Activated T-cell treated with anti-CD3 and anti-CD28 coated beads, Interleukin-2, amount 50 U/mL, for 1 hour (primary cell): ENCODE measurements around the gene UROC1.

ENCODE experiments used
- DNase-seq: peaks from one replicate; pipeline ENCODE4 v3.0.0-alpha.2; 2020

UROC1 gene

DNA sequence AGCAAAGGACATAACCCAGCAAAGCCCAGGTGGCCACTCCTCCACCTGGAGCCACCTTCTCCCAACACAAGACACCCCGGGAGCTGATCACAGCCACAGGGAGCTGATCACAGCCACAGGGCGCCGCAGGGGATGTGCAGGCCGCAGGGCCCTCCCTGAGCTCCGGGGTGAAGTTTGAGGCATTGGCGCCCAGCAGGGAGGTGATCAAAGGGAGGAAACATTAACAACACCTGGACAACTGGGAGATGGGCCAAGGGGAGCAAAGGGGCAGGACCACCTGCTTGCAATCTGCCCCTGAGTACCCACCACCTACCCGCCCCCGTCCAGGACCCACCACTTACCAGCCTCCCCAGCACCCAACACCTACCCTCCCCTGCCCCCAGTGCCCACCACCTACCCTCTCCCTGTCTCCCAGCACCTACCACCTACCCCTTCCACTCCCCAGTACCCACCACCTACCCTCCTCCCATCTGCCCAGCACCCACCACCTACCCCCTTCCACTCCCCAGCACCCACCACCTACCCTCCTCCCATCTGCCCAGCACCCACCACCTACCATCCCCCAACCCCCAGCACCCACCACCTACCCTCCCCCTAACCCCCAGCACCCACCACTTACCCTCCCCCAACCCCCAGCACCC is 2.4 kb downstream of the UROC1 start:
- no peak for DNase-seq

DNA sequence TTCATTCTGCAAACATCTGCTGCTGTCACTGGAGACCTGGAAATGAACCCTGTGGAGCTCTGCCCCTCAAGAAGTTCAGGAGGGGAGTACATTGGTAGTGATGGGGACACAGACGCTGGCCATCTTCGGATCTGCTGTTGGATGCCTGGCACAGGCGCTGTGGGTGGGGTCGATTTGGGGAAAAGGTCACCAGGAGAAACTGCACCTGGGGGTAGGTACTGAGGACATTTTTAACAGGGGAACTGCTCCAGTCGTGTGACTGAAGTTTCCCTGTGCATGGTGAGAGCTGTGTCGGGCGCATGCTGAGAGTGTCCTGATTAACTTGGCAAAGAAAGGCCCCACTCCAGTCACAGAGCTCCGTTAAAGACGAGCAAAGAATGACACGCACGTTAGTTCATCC is 3.4 kb downstream of the UROC1 start:
- no peak for DNase-seq

DNA sequence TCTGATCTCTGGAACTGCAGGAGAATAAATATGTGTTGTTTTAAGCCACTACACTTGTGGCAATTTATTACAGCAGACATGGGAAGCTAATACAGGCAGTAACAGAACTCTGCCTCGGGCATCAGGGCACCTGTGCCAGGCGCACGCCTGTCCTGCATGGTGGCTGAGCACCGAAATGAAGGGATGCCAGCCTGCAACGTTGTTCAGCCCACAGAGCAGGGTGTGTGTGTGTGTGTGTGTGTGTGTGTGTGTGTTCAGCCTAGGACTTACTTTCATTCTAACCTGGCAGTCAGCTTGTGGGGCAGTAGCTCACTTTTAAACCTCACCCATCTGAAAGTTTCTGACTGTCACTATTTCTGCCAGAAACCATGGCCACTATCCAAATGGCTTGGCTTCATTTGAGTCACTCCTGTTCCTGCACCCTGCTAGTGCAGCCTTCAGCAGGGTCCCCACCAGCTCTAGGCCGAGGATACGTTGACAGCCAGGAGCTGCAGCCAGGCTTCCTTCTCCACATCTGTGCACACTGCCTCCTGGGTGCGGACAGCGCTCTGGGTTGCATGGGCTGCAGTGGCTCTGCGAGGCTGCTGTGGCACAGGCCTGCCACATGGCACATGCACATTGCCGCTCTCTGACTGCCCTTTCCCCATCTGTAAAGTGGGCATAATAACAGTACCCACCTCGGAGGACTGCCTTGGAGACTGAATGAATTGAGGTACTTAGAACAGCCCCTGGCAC is 4.5 kb downstream of the UROC1 start:
- DNase-seq = no peak

DNA sequence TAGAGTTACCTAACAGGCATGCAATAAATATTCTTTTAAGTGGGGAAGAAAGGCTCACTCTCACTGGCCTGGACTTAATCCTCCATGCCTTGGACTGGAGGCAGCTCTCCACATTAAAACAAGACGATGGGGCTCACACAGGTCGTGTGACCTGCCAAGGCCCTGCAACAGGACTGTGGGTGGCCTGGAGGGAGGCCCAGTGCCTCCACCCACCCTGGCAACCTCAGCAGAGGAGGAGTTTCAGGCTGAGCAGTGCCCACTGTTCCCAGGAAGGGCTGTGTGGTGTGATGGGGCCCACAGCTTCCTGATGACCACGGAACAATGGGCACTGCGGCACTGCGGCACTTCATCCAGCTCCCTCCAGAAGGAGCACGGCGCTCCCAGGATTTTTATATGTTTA is 5.5 kb downstream of the UROC1 start:
- DNase-seq = no peak

DNA sequence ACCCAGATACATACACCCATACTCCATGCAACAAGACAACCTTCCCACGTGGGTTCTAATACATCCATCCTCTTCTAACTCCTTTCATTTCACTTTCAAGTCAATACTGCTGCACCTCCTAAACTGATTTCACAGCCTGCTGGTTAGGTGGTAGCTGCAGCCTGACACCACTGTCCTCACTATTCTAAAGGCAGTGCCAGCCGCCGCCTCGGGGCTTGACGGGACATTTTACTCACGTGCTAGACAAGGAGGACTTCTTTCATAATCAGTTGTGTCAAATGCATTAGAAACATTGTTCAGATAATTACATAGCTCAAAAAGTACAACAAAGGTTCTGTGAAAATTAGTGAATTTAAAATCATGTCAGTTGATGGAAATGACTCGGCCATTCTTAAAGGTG is 6.3 kb downstream of the UROC1 start:
- DNase-seq = no peak

DNA sequence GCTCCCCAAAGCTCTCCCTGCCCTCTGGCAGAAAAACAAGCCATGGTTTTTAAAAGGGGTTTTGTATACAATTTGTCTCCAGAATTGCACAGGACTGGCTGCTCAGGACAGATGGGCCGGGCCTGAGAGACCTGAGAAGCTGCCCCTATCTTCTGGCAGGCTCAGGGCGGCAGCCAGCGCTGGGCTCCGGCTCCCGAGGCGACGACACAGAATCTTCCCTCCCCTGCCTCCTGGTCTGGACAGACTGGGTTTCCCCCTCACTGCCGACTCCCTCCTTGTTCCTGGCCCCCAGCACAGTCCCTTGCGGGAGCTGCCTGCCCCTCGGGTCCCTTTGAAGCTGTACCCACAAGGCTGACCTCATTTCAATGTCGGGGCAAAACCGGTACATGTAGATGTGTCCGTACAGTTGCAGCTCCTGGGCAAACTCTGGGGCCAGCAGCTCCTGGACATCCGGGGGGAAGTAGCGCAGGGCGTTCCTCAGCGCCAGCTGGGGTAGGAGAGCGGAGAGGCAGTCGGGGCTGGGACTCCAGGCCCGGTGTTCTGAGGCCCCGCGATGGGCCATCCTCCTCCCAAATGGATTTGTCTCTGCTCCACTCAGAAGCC is 7.2 kb downstream of the UROC1 start:
- DNase-seq = no peak

DNA sequence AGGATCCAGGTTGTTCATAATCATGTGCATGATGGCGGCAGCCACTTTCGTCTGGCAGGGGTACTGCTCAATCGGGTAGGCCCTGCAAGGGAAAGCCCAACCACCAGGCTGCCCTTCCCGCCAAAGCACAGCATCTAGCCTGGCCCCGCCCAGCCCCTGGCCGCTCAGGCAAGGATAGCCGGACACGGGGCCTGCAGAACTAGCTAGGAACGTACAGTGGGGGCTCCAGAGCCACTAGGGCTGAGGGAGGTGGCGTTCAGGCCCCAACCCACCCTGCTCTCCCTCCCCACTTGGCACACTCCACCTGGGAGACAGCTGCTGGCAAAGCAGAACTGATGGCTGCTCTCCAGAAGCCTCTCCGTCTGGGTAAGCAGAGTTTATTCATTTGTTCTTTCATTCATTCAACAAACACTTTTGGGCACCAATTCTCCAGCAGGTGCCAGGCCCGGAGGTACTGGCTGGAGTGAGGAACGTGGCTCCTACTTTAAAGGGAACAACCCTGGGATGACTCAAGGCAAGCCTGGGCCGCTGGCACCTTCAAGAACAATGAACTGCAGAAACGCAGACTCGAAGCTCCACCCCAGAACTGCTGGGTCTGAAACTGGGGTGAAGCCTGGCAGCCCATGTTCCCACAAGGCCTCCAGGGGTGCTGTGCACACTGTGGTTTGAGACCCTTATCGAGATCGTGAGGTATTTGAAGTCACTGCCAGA is 7.8 kb downstream of the UROC1 start:
- no peak for DNase-seq

DNA sequence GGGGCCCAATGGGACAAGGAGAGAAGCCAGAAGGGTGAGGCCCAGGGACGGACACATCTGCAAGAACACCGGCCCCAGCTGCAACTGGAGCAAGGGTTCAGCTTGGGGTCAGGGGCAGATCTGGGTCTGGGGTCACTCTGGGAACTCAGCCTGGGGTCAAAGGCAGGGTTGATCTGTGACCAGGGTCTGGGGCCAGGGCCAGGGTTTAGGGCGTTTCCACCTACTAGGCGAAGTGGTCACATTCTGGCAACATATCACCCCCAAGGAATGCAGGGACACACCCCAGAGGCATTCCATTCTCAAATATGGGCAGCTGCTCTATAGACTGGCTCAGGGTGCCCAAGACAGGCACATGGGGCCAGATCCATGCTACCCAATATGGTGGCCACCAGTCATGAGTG is 9.0 kb downstream of the UROC1 start:
- DNase-seq = no peak

DNA sequence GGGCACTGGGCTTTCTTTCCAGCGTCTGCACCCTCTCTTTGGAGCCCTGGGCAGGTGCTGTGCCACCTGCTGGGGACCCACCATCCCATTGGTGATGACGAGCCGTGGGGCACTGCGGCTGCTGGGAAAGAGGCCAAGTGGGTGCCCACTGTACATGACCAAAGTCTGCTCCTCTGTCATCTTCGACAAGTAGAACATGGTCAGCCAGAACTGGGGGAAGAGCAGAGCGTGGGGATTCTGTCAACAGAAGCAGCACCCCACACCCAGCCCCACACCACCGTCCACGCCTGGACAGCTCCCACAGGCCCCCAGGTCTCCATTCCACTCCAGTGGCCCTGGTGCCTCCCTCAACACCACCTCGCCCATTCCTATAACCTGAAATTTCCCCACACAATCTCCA is 9.7 kb downstream of the UROC1 start:
- DNase-seq = no peak

DNA sequence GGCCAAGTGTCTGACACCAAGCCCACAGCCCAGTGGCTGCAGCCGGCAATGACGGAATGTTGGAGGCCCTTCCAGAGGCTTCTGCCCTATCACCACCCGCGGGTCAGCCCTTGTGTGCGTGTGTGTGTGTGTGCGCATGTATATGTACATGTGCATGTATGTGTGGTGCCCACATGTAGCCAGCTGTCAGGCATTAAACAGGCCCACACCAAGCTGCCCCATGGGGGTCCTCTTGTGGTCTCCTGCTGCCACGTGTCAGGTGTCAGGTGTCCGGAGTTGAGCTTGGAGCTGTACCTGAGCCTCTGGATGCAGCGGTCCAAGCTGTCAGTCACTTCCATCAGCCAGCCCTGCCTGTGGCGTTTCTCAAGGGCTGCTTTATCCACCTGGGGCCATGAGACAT is 13.9 kb downstream of the UROC1 start:
- no peak for DNase-seq

DNA sequence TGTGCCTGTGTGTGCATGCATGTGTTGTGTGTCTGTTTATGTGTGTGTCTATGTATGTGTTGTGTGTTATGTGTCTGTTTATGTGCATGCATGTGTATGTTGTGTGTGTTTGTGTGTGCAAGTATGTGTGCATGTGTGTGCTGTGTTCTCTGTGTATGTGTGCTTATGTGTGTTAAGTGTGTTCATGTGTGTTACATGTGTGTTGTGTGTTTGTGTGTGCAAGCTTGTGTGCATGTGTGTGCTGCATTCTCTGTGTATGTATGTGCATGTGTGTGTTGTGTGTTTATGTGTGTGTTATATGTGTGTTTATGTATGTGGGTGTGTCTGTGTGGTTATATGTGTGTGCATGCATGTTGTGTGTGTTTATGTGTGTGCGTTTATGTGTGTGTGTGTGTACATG is 14.9 kb downstream of the UROC1 start:
- DNase-seq = no peak

DNA sequence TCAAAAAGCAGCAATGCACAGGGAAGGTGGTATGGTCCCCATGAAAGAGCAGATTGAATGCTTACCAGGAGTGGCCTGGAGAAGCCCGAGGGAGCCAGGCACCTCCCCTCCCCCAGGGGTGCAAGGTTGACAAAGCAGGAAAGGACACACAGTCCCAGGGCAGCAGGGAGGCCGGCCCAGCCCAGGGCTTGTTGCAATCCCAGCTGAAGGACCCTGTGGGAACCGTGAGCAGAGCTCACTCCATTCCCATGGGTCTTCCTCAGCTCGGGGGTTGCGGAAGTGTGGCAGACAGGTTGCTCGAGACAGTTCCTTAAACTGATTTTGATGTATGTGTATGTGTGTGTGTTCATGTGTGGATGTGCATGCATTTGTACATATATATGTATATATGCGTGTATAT is 15.8 kb downstream of the UROC1 start:
- DNase-seq = no peak

DNA sequence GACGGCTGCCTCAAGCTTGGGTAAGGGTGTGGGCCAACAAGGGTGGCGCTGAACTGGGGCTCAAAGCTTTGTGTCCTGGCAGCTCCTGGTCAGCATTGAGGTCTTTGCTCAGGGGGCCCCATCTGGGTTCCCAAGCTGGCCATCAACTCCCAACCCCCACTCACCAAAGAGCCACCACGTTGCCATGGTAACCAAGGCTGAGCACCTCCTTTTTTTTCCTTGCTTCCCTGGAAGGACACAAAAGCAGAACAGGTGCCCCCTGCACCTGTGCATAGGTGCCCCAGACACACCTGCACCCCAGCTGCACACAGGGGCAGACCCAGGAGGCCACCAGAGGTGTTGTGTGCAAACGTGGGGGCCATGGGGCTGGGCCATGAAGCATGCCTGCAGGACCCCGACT is 16.5 kb downstream of the UROC1 start:
- no peak for DNase-seq

DNA sequence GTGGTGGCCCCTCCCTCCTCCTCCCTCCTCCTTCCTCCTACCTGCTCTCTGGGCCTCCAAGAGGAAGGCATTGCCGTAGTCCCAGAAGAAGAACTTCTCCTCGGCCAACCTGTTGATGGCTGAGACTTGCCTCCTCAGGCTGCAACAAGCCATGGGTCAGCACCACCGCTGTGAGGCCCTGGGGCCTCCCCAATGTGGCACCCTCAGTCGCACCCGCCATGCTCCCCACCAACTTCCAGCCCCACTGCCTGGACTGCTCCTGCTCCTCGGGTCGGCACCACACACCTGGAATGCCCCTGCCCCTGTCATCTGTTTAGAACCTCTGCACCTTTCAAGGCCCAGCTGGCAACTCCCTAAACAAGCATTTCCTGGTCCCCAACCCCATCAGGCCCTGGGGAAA is 17.6 kb downstream of the UROC1 start:
- DNase-seq = no peak

DNA sequence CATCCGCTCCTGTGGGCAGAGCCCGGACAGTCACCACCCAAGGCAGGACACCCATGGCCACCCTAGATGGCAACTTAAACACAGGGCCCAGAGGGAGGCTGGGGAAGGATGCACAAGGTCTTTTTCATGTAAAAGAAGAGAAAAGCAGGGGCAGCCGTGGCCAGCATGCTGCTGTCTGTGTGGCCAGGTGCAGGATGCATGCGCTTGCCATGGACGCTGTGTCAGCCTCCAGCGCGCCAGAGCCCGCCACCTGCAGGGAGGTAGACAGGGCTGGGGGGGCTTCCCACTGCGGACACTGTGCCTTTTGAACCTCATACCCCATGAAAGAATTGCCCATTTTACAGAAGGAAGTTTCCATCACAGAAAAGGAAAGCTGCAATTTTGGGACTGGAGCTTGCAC is 18.2 kb downstream of the UROC1 start:
- no peak for DNase-seq

DNA sequence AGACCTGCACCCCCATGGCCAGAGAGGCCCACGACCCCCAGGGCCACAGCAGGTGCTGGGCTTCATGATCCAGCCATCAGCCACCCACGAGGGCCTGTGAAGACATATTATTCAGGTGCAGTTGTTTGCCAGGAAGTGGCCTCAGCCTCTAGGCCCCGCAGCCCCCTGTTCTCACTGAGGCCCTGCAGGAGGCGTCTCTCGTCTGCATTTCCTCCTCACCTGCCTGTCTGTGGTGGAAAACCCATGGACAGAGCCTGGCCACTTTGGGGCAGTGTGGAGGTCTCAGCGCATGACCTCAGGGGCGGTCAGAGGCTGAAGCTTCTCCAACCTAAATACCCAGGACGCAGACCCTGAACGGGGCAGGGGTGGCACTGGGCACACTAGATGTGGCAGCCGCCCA is 18.6 kb downstream of the UROC1 start:
- no peak for DNase-seq

DNA sequence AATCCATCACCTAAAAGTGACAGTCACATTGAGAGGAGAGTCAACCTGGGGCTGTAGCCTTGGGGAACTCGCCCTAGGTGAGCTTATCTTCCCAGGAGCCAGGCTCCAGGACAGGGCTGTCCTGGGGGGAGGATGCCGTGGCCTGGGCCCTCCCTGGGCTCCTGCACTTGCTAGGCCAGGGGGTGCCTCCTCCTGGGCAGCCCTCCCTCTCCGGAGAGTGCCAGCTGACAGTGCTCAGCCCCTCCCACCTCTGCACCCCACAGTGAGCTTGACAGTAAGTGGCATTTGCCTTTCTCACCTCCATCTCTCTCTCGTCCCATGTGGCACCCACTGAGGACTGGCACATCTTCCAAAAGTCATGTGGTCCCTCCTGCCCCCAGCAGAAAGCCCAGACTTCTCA is 19.1 kb downstream of the UROC1 start:
- no peak for DNase-seq

DNA sequence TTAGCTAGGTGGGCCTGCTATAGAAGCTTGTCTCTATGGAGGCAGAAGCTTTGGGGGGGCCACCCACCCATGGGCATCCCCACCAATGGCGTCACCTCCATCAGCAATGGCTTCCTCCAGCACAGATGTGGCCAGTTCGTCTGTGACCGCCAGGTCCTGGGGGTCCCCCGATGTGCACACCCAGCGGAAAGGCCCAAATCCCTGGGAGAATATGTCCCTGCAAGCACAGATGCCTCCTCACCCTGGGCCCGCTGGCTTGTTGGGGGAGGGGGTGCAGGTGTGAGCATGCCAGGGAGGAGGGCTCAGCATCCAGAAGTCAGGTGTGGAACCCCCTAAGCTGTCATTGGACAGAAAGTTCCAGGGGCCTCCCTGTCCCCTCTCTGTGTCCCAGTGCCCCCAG is 19.6 kb downstream of the UROC1 start:
- DNase-seq = no peak

DNA sequence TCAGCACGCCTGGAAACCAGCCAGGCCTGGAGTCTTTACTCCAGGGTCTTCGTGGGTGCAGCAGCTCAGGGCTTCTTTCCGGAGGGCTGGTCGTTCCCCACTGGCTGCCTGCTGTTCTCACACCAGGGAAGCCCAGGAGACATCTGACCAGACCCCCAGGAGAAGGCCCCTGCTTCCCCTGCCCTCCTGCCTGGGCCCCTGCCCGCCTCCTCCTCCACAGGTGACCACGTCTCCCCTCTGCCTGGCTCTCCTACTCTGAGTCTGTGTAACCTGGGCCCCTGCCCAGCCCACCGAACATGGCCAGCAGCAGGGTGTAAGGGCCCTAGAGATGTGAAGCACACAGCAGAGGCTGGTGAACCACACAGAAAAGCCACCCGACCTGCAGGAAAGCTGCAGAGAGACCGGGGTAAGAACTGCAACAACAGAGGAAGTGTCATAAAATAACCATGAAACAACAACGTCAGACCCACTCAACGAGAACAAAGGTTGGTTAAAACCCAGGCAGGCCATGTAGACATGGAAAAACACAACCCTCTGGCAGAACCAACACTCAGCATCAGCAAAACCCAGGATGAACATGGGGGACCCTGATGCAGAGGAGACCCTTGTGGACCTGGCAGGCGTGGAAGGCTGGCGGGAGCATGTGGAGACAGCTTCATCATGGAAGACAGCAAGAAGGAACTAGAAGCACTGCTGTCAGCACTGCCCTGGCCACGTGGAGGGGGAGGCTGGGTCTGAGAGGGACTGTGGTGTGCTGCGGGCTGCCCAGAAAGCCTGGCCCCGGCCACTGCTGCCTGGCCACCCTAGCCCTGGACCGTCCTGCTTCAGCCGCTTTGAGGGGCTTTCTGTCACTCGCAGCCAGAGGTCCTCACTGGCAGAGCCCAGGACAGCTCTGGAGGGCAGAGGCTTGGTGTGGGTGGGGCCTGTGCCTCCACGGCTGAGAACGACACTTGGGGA is 20.4 kb downstream of the UROC1 start:
- DNase-seq = no peak

DNA sequence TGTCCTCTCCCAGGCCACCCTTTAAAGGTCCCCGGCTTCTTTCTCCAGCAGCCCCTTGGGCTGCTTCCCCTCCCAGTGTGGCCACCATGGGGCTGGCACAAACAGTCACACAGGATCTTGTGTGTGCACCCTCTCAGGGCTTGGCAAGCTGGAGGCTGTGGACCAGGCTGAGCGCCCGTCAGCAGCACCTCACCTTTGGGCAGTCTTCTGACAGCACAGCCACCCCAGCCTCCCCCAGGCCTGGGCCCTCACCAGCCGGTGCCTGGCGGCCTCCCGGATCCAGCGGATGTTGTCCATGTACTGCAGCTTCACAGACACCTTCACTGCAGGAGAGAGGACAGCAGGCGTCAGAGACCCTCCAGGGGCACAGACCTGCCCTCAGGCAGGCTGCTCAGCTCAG is 21.8 kb downstream of the UROC1 start:
- no peak for DNase-seq

DNA sequence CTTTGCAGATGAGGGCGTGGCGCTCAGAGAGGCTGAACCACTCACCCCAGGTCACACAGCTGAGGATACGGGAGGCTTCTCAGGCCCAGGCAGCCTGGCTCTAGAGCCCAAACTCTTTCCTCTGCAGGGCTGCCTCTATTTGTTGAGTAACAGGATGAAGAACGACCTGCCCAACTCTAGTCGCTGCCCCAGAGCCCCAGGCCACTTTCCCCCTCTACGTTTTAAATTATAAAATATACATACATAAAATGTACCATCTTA is 22.7 kb downstream of the UROC1 start:
- no peak for DNase-seq

DNA sequence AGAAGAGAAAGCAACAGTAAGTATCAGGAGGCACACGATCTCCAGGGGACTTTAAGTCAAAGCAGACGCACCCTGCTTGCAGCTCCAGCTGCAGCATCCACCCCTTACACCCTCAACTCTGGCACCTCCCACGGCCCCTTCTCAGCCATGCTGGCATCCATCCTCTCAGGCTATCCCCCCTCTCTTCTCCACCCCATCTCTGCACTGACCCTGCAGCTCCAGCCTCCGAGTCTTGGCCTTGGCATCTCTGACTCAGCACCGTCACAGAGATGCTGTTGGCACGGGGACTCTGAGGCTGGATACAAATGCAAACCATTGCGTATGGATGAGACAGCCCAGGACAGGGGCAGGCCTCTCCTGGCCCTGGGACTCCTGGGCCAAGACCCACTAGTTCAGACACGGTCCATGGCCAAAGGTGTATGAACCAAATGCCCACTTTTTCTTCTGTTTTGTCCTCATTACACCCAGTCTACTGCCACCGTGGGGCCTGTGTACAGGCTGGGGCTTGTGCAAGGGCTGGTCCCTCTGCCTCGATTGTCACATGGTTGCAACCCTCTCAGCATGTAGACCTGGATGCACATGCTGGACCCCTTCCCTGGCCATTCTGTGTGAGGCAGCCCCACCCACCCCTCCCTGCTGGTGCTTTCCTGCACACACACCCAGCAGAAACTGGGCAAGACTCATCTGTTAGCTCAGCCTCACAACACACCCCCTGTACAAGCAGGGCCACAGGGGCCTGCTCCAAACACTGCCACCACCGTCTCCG is 23.2 kb downstream of the UROC1 start:
- no peak for DNase-seq
